Fibroblast of pulmonary artery (primary cell): Measurements from ENCODE around the gene TMIE.

ENCODE experiments used
- DNase-seq: peaks from one replicate; pipeline ENCODE4 v3.0.0-alpha.2; 2010; ENCODE audit warnings: low read depth
- H3K4me3 ChIP-seq: replicated peaks from 2 replicates; pipeline ENCODE4 v1.5.1; 2011; ENCODE audit warnings: low read depth, mild to moderate bottlenecking, control low read depth, low read length, moderate library complexity
- TF ChIP-seq, protein P1 (sequence below): IDR thresholded peaks from 2 replicates; pipeline ENCODE4 v1.5.1; 2011; ENCODE audit warnings: mild to moderate bottlenecking, control low read depth, low read length, inconsistent platforms; ENCODE audit errors: missing control alignments

The TMIE gene

GRCh38 chr3:46668591-46668990 is 32.6 kb upstream of the TMIE start:
- H3K4me3 ChIP-seq, result no peak overlapping the region
- no peak for DNase-seq
- TF ChIP-seq, protein P1, sequence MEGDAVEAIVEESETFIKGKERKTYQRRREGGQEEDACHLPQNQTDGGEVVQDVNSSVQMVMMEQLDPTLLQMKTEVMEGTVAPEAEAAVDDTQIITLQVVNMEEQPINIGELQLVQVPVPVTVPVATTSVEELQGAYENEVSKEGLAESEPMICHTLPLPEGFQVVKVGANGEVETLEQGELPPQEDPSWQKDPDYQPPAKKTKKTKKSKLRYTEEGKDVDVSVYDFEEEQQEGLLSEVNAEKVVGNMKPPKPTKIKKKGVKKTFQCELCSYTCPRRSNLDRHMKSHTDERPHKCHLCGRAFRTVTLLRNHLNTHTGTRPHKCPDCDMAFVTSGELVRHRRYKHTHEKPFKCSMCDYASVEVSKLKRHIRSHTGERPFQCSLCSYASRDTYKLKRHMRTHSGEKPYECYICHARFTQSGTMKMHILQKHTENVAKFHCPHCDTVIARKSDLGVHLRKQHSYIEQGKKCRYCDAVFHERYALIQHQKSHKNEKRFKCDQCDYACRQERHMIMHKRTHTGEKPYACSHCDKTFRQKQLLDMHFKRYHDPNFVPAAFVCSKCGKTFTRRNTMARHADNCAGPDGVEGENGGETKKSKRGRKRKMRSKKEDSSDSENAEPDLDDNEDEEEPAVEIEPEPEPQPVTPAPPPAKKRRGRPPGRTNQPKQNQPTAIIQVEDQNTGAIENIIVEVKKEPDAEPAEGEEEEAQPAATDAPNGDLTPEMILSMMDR, result no peak

DNA sequence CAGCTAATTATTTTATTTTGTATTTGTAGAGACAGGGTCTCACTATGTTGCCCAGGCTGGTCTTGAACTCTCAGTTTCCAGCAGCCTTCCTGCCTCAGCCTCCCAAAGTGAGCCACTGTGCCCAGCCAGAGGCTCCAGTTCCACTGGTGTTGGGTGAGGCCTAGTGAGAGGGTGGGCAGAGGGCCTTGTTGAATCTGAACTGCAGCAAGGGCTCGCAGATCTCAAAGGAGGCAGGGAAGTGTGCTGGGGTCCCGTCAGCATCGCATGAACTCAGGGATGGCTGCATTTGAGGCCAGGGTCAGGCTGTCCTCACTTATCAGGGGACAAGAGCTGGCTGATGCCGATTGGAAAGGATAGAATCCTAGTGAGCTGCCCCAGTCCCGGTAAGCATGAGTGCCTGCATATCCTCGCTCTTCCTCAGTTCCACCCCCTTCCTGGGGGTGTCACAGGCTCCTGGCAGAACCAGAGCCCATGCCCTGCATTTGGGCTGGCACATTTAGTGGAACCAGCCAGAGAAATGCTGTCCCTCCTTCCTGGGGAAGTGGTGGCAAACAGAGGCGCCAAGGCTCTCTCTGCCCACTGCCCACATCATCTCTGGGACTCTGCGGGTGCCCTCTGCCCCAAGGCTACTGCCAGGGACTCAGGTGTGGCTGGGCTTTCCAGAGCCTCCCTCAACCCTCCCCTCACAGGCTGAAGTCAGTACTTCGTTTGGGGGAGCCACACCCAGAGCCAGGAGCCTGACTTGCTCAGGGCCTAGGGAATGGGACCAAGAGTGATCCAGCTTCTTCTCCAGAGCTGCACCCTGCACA is 31.8 kb upstream of the TMIE start:
- TF ChIP-seq, protein P1, result no peak
- DNase-seq, result no peak
- H3K4me3 ChIP-seq, result no peak overlapping the region

GRCh38 chr3:46670000-46670890 is 30.9 kb upstream of the TMIE start:
- no peak overlapping the region for H3K4me3 ChIP-seq
- no peak for DNase-seq
- TF ChIP-seq, protein P1, result no peak

- DNase-seq, result no peak
- TF ChIP-seq, protein P1, result no peak
- no peak overlapping the region for H3K4me3 ChIP-seq
These were observed 30.2 kb upstream of the TMIE start for GRCh38 chr3:46670891-46671427.

DNA sequence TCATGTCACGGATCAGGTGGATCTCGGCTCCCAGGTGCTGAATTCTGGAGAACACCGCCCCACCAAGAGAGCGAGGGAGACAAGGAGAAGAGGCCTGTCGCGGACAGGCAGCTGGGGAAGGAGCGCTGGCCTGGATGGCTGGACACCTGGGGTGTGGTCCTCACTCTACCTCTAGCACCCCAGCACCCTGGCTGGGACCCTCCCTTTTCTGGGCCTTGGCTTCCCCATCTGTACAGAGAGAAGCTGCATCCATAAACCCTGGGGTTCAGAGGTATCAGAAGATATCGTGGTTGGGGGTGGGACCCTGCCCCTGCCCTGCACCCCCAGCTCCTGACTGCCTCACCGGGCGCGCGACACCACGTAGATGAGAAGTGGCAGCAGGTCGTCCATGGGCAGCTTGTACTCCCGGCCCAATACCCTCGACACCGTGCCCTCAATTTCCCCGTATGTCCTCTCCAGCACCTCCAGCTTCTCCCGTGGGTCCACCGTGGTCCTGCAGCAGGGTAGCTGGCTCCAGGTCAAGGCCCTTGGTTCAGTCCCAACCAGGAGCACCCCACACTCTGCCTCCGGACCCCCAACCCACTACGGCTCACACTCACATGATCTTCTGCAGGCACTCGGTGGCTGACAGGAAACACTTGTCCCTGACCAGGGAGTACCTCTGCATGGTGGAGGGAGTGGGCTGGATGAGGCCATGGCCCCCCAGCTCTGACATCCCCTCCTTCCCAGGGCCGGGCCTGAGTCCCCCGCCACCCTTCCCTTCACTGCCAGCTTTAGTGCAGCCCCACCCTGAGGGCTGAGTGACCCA is 29.4 kb upstream of the TMIE start:
- no peak overlapping the region for H3K4me3 ChIP-seq
- TF ChIP-seq, protein P1, result no peak
- no peak for DNase-seq

DNA sequence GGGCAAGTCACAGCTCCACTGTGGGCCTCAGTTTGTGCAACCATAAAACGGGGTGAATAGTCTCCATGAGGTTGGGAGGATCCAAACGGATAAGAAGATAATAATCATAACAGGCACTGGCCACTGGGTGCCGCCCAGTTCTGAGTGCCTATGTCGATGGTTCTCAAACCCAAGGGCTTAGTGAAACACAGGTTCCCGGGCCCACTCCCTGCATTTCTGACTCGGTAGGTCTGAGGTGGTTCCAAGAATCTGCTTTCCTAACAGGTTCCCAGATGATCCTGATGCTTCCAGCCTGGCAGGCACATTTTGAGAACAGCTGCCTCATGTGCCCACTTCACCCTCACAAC is 28.9 kb upstream of the TMIE start:
- DNase-seq, result no peak
- TF ChIP-seq, protein P1, result no peak
- H3K4me3 ChIP-seq, result no peak overlapping the region
